ENCODE results near the gene PHEX. TPM values are rescaled to one million over a fixed set of nuclear protein-coding genes. Genes with fewer than 3 reads are reported as not detected.

Gene PHEX
- total RNA-seq, 1 experiment from 2014 or later = 0.04 TPM

GRCh38 chrX:22093550-22093949, 61.4 kb downstream of the PHEX start:
- Mint-ChIP-seq H3K27me3 (ENCODE audit: low read depth) (no peaks in the 10 kb centered on the region; the same call in 1 of the 2 replicates), H3K9me3 (no peaks in the 10 kb centered on the region), H3K36me3 (no peaks in the 10 kb centered on the region), H3K27ac (no peak overlapping the region), H3K4me3 (no peak overlapping the region), H3K4me1 (peaks cover 10% of the 10 kb centered on the region)
- CTCF ChIA-PET = interaction anchor here (0.9 to 1.3 kb wide), 2 partner anchors 43 to 108 kb away, joined by 3 read pairs; no protein-coding TSS in a partner anchor
- no peak for DNase-seq (ENCODE audit: low spot score)
- POLR2A ChIA-PET = no interaction called here
- TF ChIP-seq RELA (CRISPR knock-in tag; IDR thresholded peaks at IDR 0.05; ENCODE audit: borderline replicate concordance) = no peak
- TF ChIP-seq CREM (CRISPR knock-in tag; IDR thresholded peaks at IDR 0.05) = no peak
- no peak for TF ChIP-seq RORB (CRISPR knock-in tag; IDR thresholded peaks at IDR 0.05)
- ATAC-seq = no peak

GRCh38 chrX:22095286-22095685, 63.2 kb downstream of the PHEX start:
- Mint-ChIP-seq H3K4me3 (no peak overlapping the region), H3K4me1 (peaks cover 10% of the 10 kb centered on the region), H3K27me3 (ENCODE audit: low read depth) (no peaks in the 10 kb centered on the region; the same call in 1 of the 2 replicates), H3K36me3 (no peaks in the 10 kb centered on the region), H3K27ac (no peak overlapping the region), H3K9me3 (no peaks in the 10 kb centered on the region)
- DNase-seq (ENCODE audit: low spot score) (no peak), ATAC-seq (no peak)
- ChIA-PET POLR2A (no interaction called here), CTCF (interaction anchor here (1.2 kb wide), 1 partner anchor 14 kb away, joined by 6 read pairs; no protein-coding TSS in a partner anchor)
- TF ChIP-seq ELF4 (CRISPR knock-in tag; IDR thresholded peaks at IDR 0.05; ENCODE audit: low read depth) (no peak), ZSCAN18 (CRISPR knock-in tag; IDR thresholded peaks at IDR 0.05) (no peak), TP53 (CRISPR knock-in tag; IDR thresholded peaks at IDR 0.05) (no peak), AR (CRISPR knock-in tag; IDR thresholded peaks at IDR 0.05) (no peak), ZNF121 (CRISPR knock-in tag; IDR thresholded peaks at IDR 0.05) (no peak), ZBTB43 (CRISPR knock-in tag; IDR thresholded peaks at IDR 0.05) (no peak), MAX (CRISPR knock-in tag; IDR thresholded peaks at IDR 0.05) (no peak), ETV6 (CRISPR knock-in tag; IDR thresholded peaks at IDR 0.05) (no peak), MYBL2 (CRISPR knock-in tag; IDR thresholded peaks at IDR 0.05) (no peak), ZNF425 (CRISPR knock-in tag; conservative IDR thresholded peaks at IDR 0.05) (no peak), CREM (CRISPR knock-in tag; IDR thresholded peaks at IDR 0.05) (no peak), HMGA2 (CRISPR knock-in tag; IDR thresholded peaks at IDR 0.05) (no peak), IRF2 (CRISPR knock-in tag; IDR thresholded peaks at IDR 0.05; ENCODE audit: borderline replicate concordance, low read depth) (no peak), USF1 (CRISPR knock-in tag; IDR thresholded peaks at IDR 0.05) (no peak), ARID4B (CRISPR knock-in tag; IDR thresholded peaks at IDR 0.05; ENCODE audit: borderline replicate concordance) (no peak), ATF3 (CRISPR knock-in tag; conservative IDR thresholded peaks at IDR 0.05) (no peak), TEAD1 (CRISPR knock-in tag; IDR thresholded peaks at IDR 0.05) (no peak), NFATC4 (CRISPR knock-in tag; IDR thresholded peaks at IDR 0.05) (no peak), CBFB (CRISPR knock-in tag; IDR thresholded peaks at IDR 0.05; ENCODE audit: low read depth) (no peak)
